ENCODE data around the gene GPBP1. TPM values are rescaled to one million over a fixed set of nuclear protein-coding genes. Genes with fewer than 3 reads are reported as not detected.
"Not testable (repeated sequence)": the region's sequence is repeated elsewhere in the genome, so short reads cannot be mapped to it uniquely, and the experiment has no call there.

GPBP1 gene
- total and polyA plus RNA-seq, 2 experiments from 2014 or later = 65.3 to 85.9 TPM

DNA sequence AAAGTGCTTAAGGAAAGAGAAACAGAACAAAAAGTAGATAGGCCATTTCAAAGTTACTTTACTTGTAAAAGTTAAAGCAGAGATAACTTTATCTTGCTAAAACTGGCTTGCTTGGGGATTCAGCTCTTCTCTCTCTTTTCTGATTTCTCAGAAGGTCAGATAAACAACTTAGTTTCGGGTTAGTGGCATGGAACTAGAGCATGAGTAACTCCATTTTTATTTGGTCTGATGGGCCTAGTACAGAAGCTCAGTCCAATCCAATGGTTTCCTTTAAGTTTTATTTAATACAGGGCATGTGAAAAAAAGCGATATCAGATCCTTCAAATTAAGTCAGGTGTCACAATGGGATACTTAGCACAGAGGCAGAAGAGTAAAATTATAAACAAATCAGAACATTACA lies 18.8 kb upstream of the GPBP1 start:
- H3K4me1 ChIP-seq (ENCODE audit: low read depth) = no peaks in the 10 kb centered on the region
- no peak overlapping the region for H3K27ac ChIP-seq
- no peaks in the 10 kb centered on the region for H3K36me3 ChIP-seq
- no peaks in the 10 kb centered on the region for H3K27me3 ChIP-seq
- H3K9me3 ChIP-seq (ENCODE audit: low read depth) = no peaks in the 10 kb centered on the region
- no peak for DNase-seq (ENCODE audit: low read depth in 1 of 2, low spot score in 1 of 2)
- no peak overlapping the region for H3K4me3 ChIP-seq
- TF ChIP-seq, protein P1, sequence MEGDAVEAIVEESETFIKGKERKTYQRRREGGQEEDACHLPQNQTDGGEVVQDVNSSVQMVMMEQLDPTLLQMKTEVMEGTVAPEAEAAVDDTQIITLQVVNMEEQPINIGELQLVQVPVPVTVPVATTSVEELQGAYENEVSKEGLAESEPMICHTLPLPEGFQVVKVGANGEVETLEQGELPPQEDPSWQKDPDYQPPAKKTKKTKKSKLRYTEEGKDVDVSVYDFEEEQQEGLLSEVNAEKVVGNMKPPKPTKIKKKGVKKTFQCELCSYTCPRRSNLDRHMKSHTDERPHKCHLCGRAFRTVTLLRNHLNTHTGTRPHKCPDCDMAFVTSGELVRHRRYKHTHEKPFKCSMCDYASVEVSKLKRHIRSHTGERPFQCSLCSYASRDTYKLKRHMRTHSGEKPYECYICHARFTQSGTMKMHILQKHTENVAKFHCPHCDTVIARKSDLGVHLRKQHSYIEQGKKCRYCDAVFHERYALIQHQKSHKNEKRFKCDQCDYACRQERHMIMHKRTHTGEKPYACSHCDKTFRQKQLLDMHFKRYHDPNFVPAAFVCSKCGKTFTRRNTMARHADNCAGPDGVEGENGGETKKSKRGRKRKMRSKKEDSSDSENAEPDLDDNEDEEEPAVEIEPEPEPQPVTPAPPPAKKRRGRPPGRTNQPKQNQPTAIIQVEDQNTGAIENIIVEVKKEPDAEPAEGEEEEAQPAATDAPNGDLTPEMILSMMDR (IDR thresholded peaks at IDR 0.05; ENCODE audit: low read depth, low read length) = no peak

DNA sequence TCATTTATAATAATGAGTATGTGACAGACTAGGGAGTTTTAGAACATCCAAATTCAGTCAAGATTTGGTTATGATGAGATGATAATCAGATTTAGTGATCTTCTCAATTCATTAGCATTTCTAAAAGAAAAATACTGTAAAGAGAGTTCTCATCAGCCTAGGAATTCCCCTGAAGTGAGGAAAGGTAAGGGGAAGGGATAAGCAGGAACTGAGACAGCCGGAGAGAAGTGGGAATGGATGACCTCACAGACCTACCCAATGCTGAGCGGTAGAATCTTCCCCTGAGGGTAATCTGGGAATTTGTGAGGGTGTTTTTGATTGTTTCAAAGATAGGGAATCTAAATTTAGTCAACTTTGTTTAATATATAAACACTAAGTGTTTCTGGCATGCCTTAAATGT lies 16.7 kb upstream of the GPBP1 start:
- Histone ChIP-seq H3K36me3 (no peaks in the 10 kb centered on the region), H3K4me3 (no peak overlapping the region), H3K9me3 (ENCODE audit: low read depth) (no peaks in the 10 kb centered on the region), H3K4me1 (ENCODE audit: low read depth) (no peaks in the 10 kb centered on the region), H3K27ac (no peak overlapping the region), H3K27me3 (no peaks in the 10 kb centered on the region)
- TF ChIP-seq, protein P1 (IDR thresholded peaks at IDR 0.05; ENCODE audit: low read depth, low read length) = no peak
- no peak for DNase-seq (ENCODE audit: low read depth in 1 of 2, low spot score in 1 of 2)

DNA sequence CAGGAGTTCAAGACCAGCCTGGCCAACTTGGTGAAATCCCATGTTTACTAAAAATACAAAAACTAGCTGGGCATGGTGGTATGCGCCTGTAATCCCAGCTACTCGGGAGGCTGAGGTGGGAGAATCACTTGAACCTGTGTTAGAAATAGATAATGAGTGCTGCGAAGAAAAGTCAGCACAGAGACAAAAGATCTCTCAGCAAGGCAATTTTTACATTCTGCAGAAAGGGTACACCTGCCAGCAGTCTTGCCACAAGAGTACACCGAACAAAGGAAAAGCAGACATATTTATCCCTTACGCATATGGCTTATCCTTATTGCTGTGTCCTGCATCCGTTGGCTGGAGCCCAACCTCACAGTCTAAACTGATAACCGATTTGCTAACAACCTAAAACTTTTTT lies 16.2 kb upstream of the GPBP1 start:
- no peak overlapping the region for H3K27ac ChIP-seq
- H3K36me3 ChIP-seq = no peaks in the 10 kb centered on the region
- no peak overlapping the region for H3K4me3 ChIP-seq
- no peaks in the 10 kb centered on the region for H3K9me3 ChIP-seq (ENCODE audit: low read depth)
- DNase-seq (ENCODE audit: low read depth in 1 of 2, low spot score in 1 of 2) = no peak
- TF ChIP-seq, protein P1 (IDR thresholded peaks at IDR 0.05; ENCODE audit: low read depth, low read length) = no peak
- no peaks in the 10 kb centered on the region for H3K4me1 ChIP-seq (ENCODE audit: low read depth)
- H3K27me3 ChIP-seq = no peaks in the 10 kb centered on the region

DNA sequence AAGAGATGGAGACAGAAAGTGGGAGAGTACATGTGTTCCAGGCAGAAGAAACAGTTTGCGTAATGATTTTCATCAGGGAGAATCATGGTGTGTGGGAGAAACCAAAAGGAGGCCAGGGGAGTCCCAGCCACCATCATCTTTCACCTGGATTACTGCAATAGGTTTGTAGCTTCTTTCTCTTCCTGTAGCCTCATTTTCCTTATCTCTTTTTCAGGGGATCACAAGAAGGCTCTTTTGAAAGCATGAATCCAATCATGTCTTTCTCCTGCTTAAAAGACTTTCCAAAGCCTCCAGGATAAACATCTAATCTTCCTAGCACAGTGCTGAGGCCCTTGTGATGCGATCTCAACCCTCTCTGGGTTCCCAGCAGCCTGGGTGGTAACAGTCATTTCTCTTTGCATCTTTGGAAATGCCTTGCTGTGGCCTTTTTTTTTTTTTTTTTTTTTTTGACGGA lies 10.3 kb upstream of the GPBP1 start:
- Histone ChIP-seq H3K4me1 (ENCODE audit: low read depth) (no peaks in the 10 kb centered on the region), H3K36me3 (no peaks in the 10 kb centered on the region), H3K27me3 (no peaks in the 10 kb centered on the region), H3K9me3 (ENCODE audit: low read depth) (no peaks in the 10 kb centered on the region), H3K27ac (no peak overlapping the region), H3K4me3 (no peak overlapping the region)
- DNase-seq (ENCODE audit: low read depth in 1 of 2, low spot score in 1 of 2) = no peak
- TF ChIP-seq, protein P1 (IDR thresholded peaks at IDR 0.05; ENCODE audit: low read depth, low read length) = no peak

DNA sequence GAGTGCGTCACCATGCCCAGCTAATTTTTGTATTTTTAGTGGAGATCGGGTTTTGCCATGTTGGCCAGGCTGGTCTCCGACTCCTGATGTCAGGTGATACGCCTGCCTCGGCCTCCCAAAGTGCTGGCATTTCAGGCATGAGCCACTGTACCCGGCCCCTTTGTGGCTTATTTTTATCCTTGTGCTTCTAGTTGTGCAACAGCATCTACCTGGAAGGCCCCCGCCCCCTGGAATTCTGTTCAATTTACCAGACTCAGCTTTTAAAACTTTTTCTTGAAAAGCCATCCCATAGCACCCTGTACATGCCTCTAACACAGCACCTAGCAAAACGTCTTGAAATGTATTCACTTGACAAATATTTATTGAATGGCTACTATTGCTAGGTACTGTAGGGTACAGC lies 9.7 kb upstream of the GPBP1 start:
- DNase-seq (ENCODE audit: low read depth in 1 of 2, low spot score in 1 of 2) = no peak
- TF ChIP-seq, protein P1 (IDR thresholded peaks at IDR 0.05; ENCODE audit: low read depth, low read length) = no peak
- H3K36me3 ChIP-seq = no peaks in the 10 kb centered on the region

DNA sequence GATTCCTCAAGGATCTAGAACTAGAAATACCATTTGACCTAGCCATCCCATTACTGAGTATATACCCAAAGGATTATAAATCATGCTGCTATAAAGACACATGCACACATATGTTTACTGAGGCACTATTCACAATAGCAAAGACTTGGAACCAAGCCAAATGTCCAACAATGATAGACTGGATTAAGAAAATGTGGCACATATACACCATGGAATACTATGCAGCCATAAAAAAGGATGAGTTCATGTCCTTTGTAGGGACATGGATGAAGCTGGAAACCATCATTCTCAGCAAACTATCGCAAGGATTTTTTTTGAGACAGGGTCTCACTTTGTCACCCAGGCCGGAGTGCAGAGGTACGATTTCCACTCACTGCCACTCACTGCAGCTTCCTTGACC lies 8.7 kb upstream of the GPBP1 start:
- not testable (repeated sequence) for H3K36me3 ChIP-seq; DNase-seq (ENCODE audit: low read depth in 1 of 2, low spot score in 1 of 2); H3K27me3 ChIP-seq; H3K27ac ChIP-seq; H3K9me3 ChIP-seq (ENCODE audit: low read depth); H3K4me3 ChIP-seq; H3K4me1 ChIP-seq (ENCODE audit: low read depth)

More for the DNA sequence above, 9.7 kb upstream of the GPBP1 start:
- Histone ChIP-seq H3K4me1 (ENCODE audit: low read depth) (no peaks in the 10 kb centered on the region), H3K27ac (no peak overlapping the region), H3K4me3 (no peak overlapping the region), H3K27me3 (no peaks in the 10 kb centered on the region), H3K9me3 (ENCODE audit: low read depth) (no peaks in the 10 kb centered on the region)

Data from cardiac muscle cell (in vitro differentiated cells and primary cell).